Neuronal stem cell (in vitro differentiated cells): ENCODE measurements around the gene PLLP.
A peak's percentile ranks its signal among the peaks of the same experiment; 100 is the strongest.

Source experiments
- DNase-seq: peaks from one replicate; pipeline ENCODE4 v3.0.0-alpha.2; 2013; ENCODE audit warnings: low spot score
- H2AFZ ChIP-seq: one replicate; pipeline ENCODE4 v1.6.1; 2013; ENCODE audit warnings: mild to moderate bottlenecking, low read length, inconsistent platforms
- H2AK5ac ChIP-seq: 2 replicates; pipeline ENCODE4 v1.6.1; 2013; ENCODE audit warnings: low read depth, mild to moderate bottlenecking, inconsistent platforms, low read length, moderate library complexity, mixed read lengths
- H2BK120ac ChIP-seq: 2 replicates; pipeline ENCODE4 v1.6.1; 2013; ENCODE audit warnings: low read depth, mild to moderate bottlenecking, inconsistent platforms, low read length, moderate library complexity, mixed read lengths
- H2BK12ac ChIP-seq: one replicate; pipeline ENCODE4 v1.6.1; 2013; ENCODE audit warnings: low read length, inconsistent platforms
- H2BK15ac ChIP-seq: 2 replicates; pipeline ENCODE4 v1.6.1; 2013; ENCODE audit warnings: mild to moderate bottlenecking, low read length, inconsistent platforms, mixed read lengths
- H2BK5ac ChIP-seq: one replicate; pipeline ENCODE4 v1.6.1; 2013; ENCODE audit warnings: inconsistent platforms, mild to moderate bottlenecking, low read length, moderate library complexity
- H3K14ac ChIP-seq: one replicate; pipeline ENCODE4 v1.6.1; 2013; ENCODE audit warnings: low read length, inconsistent platforms
- H3K18ac ChIP-seq: 2 replicates; pipeline ENCODE4 v1.6.1; 2013; ENCODE audit warnings: low read length, inconsistent platforms
- H3K23ac ChIP-seq: 2 replicates; pipeline ENCODE4 v1.6.1; 2013; ENCODE audit warnings: low read depth, mild to moderate bottlenecking, mixed read lengths, low read length, inconsistent platforms; ENCODE audit not compliant: poor library complexity
- H3K27ac ChIP-seq: replicated peaks from 3 replicates; pipeline ENCODE4 v1.5.1; 2013; ENCODE audit warnings: low read length, inconsistent platforms
- H3K27me3 ChIP-seq, 3 experiments: 2 replicates each; pipeline ENCODE4 v1.6.1; 2013; ENCODE audit warnings: low read length in 3 of 3, mild to moderate bottlenecking in 2 of 3, inconsistent platforms in 1 of 3, low read depth in 1 of 3, mixed read lengths in 1 of 3, moderate library complexity in 1 of 3; ENCODE audit not compliant: control insufficient read depth in 3 of 3, insufficient read depth in 3 of 3
- H3K36me3 ChIP-seq, 2 donors: replicated peaks in 1 of 2; 2 replicates each; pipeline ENCODE4 v1.6.1; 2013; ENCODE audit warnings: low read length in 2 of 2; ENCODE audit not compliant: control insufficient read depth in 2 of 2, insufficient read depth in 2 of 2
- H3K4ac ChIP-seq: 2 replicates; pipeline ENCODE4 v1.6.1; 2013; ENCODE audit warnings: inconsistent platforms, mild to moderate bottlenecking, low read length, moderate library complexity
- H3K4me1 ChIP-seq, 2 donors: 1 replicate in 1 of 2; 2 replicates in 1 of 2; pipeline ENCODE4 v1.6.1; 2013; ENCODE audit warnings: low read length in 2 of 2, low read depth in 1 of 2; ENCODE audit not compliant: control insufficient read depth in 2 of 2, insufficient read depth in 1 of 2
- H3K4me2 ChIP-seq: one replicate; pipeline ENCODE4 v1.6.1; 2013; ENCODE audit warnings: mild to moderate bottlenecking, low read length, inconsistent platforms; ENCODE audit not compliant: insufficient read depth, poor library complexity, severe bottlenecking
- H3K4me3 ChIP-seq, 2 donors: 2 replicates each; pipeline ENCODE4 v1.5.1; 2013; ENCODE audit warnings: low read length in 2 of 2, mild to moderate bottlenecking in 2 of 2, inconsistent platforms in 1 of 2, moderate library complexity in 1 of 2
- H3K79me1 ChIP-seq: one replicate; pipeline ENCODE4 v1.6.1; 2013; ENCODE audit warnings: low read depth, mild to moderate bottlenecking, inconsistent platforms, low read length, moderate library complexity
- H3K9ac ChIP-seq: one replicate; pipeline ENCODE4 v1.6.1; 2013; ENCODE audit warnings: mild to moderate bottlenecking, low read depth, low read length, inconsistent platforms; ENCODE audit not compliant: poor library complexity
- H3K9me3 ChIP-seq, 2 donors: replicated peaks in 1 of 2; 2 replicates each; pipeline versions ENCODE3 to v1.6.1; 2013; ENCODE audit warnings: low read length in 2 of 2, mild to moderate bottlenecking in 2 of 2, inconsistent platforms in 1 of 2, low read depth in 1 of 2, mixed read lengths in 1 of 2, moderate library complexity in 1 of 2; ENCODE audit not compliant: control insufficient read depth in 2 of 2, insufficient read depth in 1 of 2
- H4K8ac ChIP-seq: one replicate; pipeline ENCODE4 v1.6.1; 2013; ENCODE audit warnings: low read depth, mild to moderate bottlenecking, inconsistent platforms, low read length, moderate library complexity
- H4K91ac ChIP-seq: one replicate; pipeline ENCODE4 v1.6.1; 2013; ENCODE audit warnings: low read length, low read depth, mild to moderate bottlenecking, inconsistent platforms; ENCODE audit not compliant: poor library complexity
- WGBS, 2 donors: extraction: QIAGEN DNeasy Blood & Tissue Kit; methylation state at CpG; one replicate each; pipeline ENCODE4 v1.1.7; 2013; ENCODE audit warnings: missing lambda C conversion rate in 2 of 2, mixed read lengths in 1 of 2; ENCODE audit not compliant: insufficient read length in 2 of 2, insufficient replicate concordance in 1 of 2; ENCODE audit errors: extremely low coverage in 2 of 2; 5-methylcytosine and 5-hydroxymethylcytosine counted together

The PLLP gene

GRCh38 chr16:57263541-57264351, 20.7 kb downstream of the PLLP start:
- no peak for DNase-seq
- peak overlapping the region; percentile 98 for H2BK15ac ChIP-seq
- H2BK5ac ChIP-seq: no peak overlapping the region
- H3K79me1 ChIP-seq: no peaks in the 10 kb centered on the region
- no peaks in the 10 kb centered on the region for H3K9me3 ChIP-seq
- no peak overlapping the region for H3K9ac ChIP-seq
- H4K8ac ChIP-seq: no peak overlapping the region
- peak overlapping the region; percentile 85 for H2BK12ac ChIP-seq
- H2BK120ac ChIP-seq: peak overlapping the region; percentile 97
- H3K4me1 ChIP-seq: peaks cover 9 to 14% of the 10 kb centered on the region in 2 donors
- peak overlapping the region; percentile 56 for H4K91ac ChIP-seq
- no peak overlapping the region for H3K4me3 ChIP-seq
- no CpG with 5 or more reads among the region's 18 CpGs for WGBS, 2 donors
- peak overlapping the region; percentile 54 for H2AFZ ChIP-seq
- peak overlapping the region; percentile 25 for H3K23ac ChIP-seq
- no peaks in the 10 kb centered on the region for H3K27me3 ChIP-seq
- H3K4me2 ChIP-seq: no peak overlapping the region
- H2AK5ac ChIP-seq: peak overlapping the region; percentile 99
- no peak overlapping the region for H3K14ac ChIP-seq
- H3K27ac ChIP-seq: no peak overlapping the region
- no peak overlapping the region for H3K4ac ChIP-seq
- H3K36me3 ChIP-seq: no peaks in the 10 kb centered on the region
- peak overlapping the region; percentile 92 for H3K18ac ChIP-seq

DNA sequence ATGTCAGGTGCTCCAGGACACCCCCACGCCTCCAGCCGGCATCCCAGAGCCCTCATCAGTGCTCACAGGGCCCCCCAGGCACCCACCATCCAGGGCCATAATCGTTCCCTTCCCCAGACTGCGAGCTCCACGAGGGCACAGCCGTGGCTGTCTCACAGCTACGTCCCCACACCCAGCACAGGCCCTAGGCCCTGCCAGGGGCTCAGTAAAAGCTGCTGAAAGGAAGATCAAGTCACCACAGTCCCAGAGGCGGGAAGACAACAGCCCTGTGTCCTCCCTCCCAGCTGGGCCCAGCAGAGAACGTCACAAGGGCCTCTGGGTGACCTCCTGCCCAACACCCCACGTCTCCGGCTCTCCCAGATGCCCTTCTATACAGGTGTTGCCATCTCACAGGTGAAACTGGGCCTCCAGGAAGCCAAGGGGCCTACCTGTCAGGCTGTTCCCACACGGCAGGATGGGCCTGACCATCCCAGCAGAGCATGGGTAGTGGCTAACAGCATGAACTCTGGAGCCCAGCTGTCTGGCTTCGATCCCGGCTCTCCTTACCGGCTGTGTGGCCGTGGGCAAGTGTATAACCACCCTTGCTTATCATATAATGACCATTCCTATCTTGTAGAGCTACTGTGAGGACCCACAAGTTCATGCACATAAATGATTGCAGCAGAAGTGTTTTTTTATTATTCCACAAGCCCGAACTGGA, 21.5 kb downstream of the PLLP start:
- WGBS, 2 donors: no CpG with 5 or more reads among the region's 17 CpGs
- Histone ChIP-seq H3K4ac (peak overlapping the region; percentile 67), H2BK15ac (peak overlapping the region; percentile 98), H3K9me3 (no peaks in the 10 kb centered on the region), H3K79me1 (no peaks in the 10 kb centered on the region), H3K23ac (peak overlapping the region; percentile 75), H2BK120ac (peak overlapping the region; percentile 97), H3K27ac (no peak overlapping the region), H3K36me3 (no peaks in the 10 kb centered on the region), H2BK5ac (no peak overlapping the region), H3K4me3 (no peak overlapping the region), H4K91ac (peak overlapping the region; percentile 99), H4K8ac (peak overlapping the region; percentile 48), H2AFZ (peak overlapping the region; percentile 54), H3K18ac (peak overlapping the region; percentile 95), H3K27me3 (peaks cover 0 to 2% (median 0%) of the 10 kb centered on the region in 3 experiments), H3K4me2 (no peak overlapping the region), H3K4me1 (peaks cover 9 to 11% of the 10 kb centered on the region in 2 donors), H3K14ac (no peak overlapping the region), H2BK12ac (peak overlapping the region; percentile 97), H2AK5ac (peak overlapping the region; percentile 99), H3K9ac (peak overlapping the region; percentile 55)
- no peak for DNase-seq

DNA sequence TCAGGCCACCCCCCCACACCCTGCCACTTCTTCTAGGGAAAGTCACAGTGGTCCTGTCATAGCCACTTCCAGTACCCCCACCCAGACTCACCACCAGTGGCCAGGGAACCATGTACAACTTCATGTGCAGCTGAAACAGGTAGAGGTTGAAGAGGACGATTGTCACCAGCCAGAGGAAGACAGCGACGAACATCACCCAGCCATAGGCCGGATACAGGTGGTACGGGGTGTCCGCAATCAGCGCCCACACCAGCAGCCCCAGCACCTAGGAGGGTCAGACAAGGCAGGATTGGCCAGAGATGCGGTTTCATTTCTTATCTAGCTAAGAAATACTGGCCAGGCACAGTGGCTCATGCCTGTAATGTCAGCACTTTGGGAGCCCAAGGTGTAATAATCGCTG, 22.7 kb downstream of the PLLP start:
- H3K79me1 ChIP-seq: no peaks in the 10 kb centered on the region
- H2BK15ac ChIP-seq: peak overlapping the region; percentile 53
- H2BK12ac ChIP-seq: peak overlapping the region; percentile 91
- no peak overlapping the region for H2BK5ac ChIP-seq
- H3K4ac ChIP-seq: no peak overlapping the region
- H3K4me2 ChIP-seq: no peak overlapping the region
- peaks cover 0 to 2% (median 0%) of the 10 kb centered on the region in 3 experiments for H3K27me3 ChIP-seq
- H4K8ac ChIP-seq: no peak overlapping the region
- no peak overlapping the region for H3K4me3 ChIP-seq
- no CpG with 5 or more reads among the region's 9 CpGs for WGBS, 2 donors
- H3K9me3 ChIP-seq: no peaks in the 10 kb centered on the region
- H3K27ac ChIP-seq: no peak overlapping the region
- H3K9ac ChIP-seq: no peak overlapping the region
- H2AFZ ChIP-seq: no peak overlapping the region
- H2AK5ac ChIP-seq: peak overlapping the region; percentile 16
- DNase-seq: no peak
- no peaks in the 10 kb centered on the region for H3K36me3 ChIP-seq
- peak overlapping the region; percentile 1 for H3K18ac ChIP-seq
- no peak overlapping the region for H4K91ac ChIP-seq
- H3K23ac ChIP-seq: no peak overlapping the region
- no peak overlapping the region for H3K14ac ChIP-seq
- H3K4me1 ChIP-seq: peaks cover 9 to 11% of the 10 kb centered on the region in 2 donors
- H2BK120ac ChIP-seq: no peak overlapping the region
